ENCODE results near the gene SPACA1. TPM values are rescaled to one million over a fixed set of nuclear protein-coding genes. Genes with fewer than 3 reads are reported as not detected.

The SPACA1 gene
- total RNA-seq, 1 experiment from 2014 or later: not detected

DNA sequence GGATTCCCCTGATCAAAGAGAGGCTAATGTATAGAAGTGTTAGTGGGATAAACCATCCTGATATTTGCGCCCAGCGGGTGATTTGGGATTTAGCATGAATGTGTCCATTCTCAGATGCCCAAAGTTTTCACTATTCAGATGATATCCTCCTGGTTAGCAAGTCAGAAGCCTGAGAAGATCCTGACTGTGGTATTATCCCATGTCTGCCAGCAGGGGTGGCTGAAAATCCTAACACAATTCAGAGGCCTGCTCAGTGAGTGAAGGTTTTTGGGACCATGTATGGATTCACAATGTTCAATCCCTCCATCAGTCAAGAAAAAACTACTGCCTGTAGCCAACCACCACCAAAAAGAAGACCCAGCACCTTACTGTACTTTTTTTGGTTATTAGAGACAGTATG is 34.1 kb upstream of the SPACA1 start:
- no CpG with 5 or more reads among the region's 2 CpGs for WGBS (ENCODE audit: extremely low coverage, insufficient read length, low lambda C conversion rate)
- no peaks in the 10 kb centered on the region for H3K9me3 Mint-ChIP-seq
- Histone ChIP-seq H3K27me3 (ENCODE audit: insufficient read depth, low read length) (no peaks in the 10 kb centered on the region), H3K4me1 (ENCODE audit: insufficient read depth, low read length) (no peaks in the 10 kb centered on the region), H3K9me3 (ENCODE audit: control insufficient read depth, low read depth, low read length) (no peaks in the 10 kb centered on the region), H4K20me1 (ENCODE audit: control insufficient read depth, insufficient read depth, insufficient read length) (no peaks in the 10 kb centered on the region), H3K4ac (ENCODE audit: low read depth, low read length) (no peak overlapping the region), H4K8ac (replicated peaks; ENCODE audit: insufficient read length, low read depth, low read length) (no peak overlapping the region), H3K18ac (ENCODE audit: insufficient read length, low read depth, low read length) (no peak overlapping the region), H3K14ac (ENCODE audit: insufficient read depth, low read length) (no peak overlapping the region), H2BK12ac (ENCODE audit: insufficient read length, low read depth, low read length) (no peak overlapping the region), H3K79me2 (ENCODE audit: insufficient read depth, low read length) (no peaks in the 10 kb centered on the region), H3K9ac (ENCODE audit: extremely low read depth, insufficient read length, low read length) (no peak overlapping the region), H2BK20ac (ENCODE audit: low read depth, low read length, poor library complexity, severe bottlenecking) (no peak overlapping the region), H3K23ac (ENCODE audit: insufficient read length, low read depth, low read length) (no peak overlapping the region), H4K91ac (ENCODE audit: insufficient read length, low read depth, low read length) (no peak overlapping the region), H2AFZ (ENCODE audit: low read length) (no peak overlapping the region), H3K56ac (ENCODE audit: insufficient read length, low read depth, low read length) (no peak overlapping the region), H4K5ac (ENCODE audit: insufficient read length, low read depth, low read length) (no peak overlapping the region), H3K4me2 (ENCODE audit: insufficient read depth, insufficient read length, low read length) (no peak overlapping the region), H2BK5ac (ENCODE audit: insufficient read length, low read length) (no peak overlapping the region), H3K23me2 (ENCODE audit: insufficient read length, low read depth, low read length, poor library complexity, severe bottlenecking) (no peaks in the 10 kb centered on the region), H3T11ph (ENCODE audit: low read length) (no peak overlapping the region), H2BK15ac (ENCODE audit: low read depth, low read length) (no peak overlapping the region), H2AK5ac (ENCODE audit: insufficient read length, low read length) (no peak overlapping the region), H2BK120ac (ENCODE audit: low read depth, low read length, poor library complexity, severe bottlenecking) (no peak overlapping the region), H3K79me1 (ENCODE audit: insufficient read depth, low read depth, low read length, poor library complexity, severe bottlenecking) (no peaks in the 10 kb centered on the region), H3K27ac (ENCODE audit: insufficient read length, low read depth, low read length) (no peak overlapping the region)
- no peaks in the 10 kb centered on the region for H3K27me3 Mint-ChIP-seq (ENCODE audit: low read depth)
- peaks cover 5 to 8% of the 10 kb centered on the region in 2 experiments; a peak in 2 of 4 replicates for H3K4me1 Mint-ChIP-seq
- DNase-seq: no peak
- no peak overlapping the region for H3K4me3 Mint-ChIP-seq
- no peaks in the 10 kb centered on the region for H3K36me3 Mint-ChIP-seq (ENCODE audit: insufficient read depth in 1 of 3, low read depth in 3 of 3)
- no peak overlapping the region for H3K27ac Mint-ChIP-seq
- TF ChIP-seq, protein P1, sequence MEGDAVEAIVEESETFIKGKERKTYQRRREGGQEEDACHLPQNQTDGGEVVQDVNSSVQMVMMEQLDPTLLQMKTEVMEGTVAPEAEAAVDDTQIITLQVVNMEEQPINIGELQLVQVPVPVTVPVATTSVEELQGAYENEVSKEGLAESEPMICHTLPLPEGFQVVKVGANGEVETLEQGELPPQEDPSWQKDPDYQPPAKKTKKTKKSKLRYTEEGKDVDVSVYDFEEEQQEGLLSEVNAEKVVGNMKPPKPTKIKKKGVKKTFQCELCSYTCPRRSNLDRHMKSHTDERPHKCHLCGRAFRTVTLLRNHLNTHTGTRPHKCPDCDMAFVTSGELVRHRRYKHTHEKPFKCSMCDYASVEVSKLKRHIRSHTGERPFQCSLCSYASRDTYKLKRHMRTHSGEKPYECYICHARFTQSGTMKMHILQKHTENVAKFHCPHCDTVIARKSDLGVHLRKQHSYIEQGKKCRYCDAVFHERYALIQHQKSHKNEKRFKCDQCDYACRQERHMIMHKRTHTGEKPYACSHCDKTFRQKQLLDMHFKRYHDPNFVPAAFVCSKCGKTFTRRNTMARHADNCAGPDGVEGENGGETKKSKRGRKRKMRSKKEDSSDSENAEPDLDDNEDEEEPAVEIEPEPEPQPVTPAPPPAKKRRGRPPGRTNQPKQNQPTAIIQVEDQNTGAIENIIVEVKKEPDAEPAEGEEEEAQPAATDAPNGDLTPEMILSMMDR (conservative IDR thresholded peaks at IDR 0.05): peak; percentile 54
